Measurements from ENCODE around the gene GLYATL2. TPM values are rescaled to one million over a fixed set of nuclear protein-coding genes. Genes with fewer than 3 reads are reported as not detected.

GLYATL2 gene
- total RNA-seq, 1 experiment from 2014 or later = 0.26 TPM

Other genes starting within 250 kb of the GLYATL2 start
- gene CNTF, start 222.0 kb downstream of the GLYATL2 start, total RNA-seq (2014; rRNA removed; shearing (Covaris generic)) = 0.16 and 1.9 TPM in 2 replicates
- gene GLYAT, start 112.8 kb downstream of the GLYATL2 start, total RNA-seq (2014; rRNA removed; shearing (Covaris generic)) = not detected in 2 replicates
- 0.09 and 0.39 TPM in 2 replicates for gene GLYATL1, start 94.8 kb upstream of the GLYATL2 start, total RNA-seq (2014; rRNA removed; shearing (Covaris generic))
- not detected in 2 replicates for gene GLYATL1B, start 241.6 kb upstream of the GLYATL2 start, total RNA-seq (2014; rRNA removed; shearing (Covaris generic))